GM23248 (cell line): ENCODE measurements around the gene HMCN1.

ENCODE experiments used
- EZH2 ChIP-seq: fragments of 200-600 bp; sonication (generic); IDR thresholded peaks from 2 replicates; pipeline ENCODE4 v1.6.1; 2018; ENCODE audit warnings: antibody characterized with exemption, mild to moderate bottlenecking; ENCODE audit not compliant: insufficient read depth, poor library complexity, severe bottlenecking
- EZH2phosphoT487 ChIP-seq: fragments of 200-600 bp; sonication (generic); IDR thresholded peaks from 2 replicates; pipeline ENCODE4 v1.6.1; 2018; ENCODE audit warnings: antibody characterized with exemption, moderate library complexity, mild to moderate bottlenecking, low read depth; ENCODE audit not compliant: insufficient read depth

- TF ChIP-seq EZH2: no peak
- TF ChIP-seq EZH2phosphoT487: 0 out of 2 replicates have a peak, but pooled peaks have one; percentile 29
Measured at GRCh38 chr1:186014370-186015037, 280.3 kb downstream of the HMCN1 start.
